K562 (cell line): ENCODE measurements around the gene NVL. TPM values are rescaled to one million over a fixed set of nuclear protein-coding genes. Genes with fewer than 3 reads are reported as not detected.

Experiments
- CTBP1 ChIP-seq: fragments of 450-650 bp; IDR thresholded peaks from 2 replicates; pipeline ENCODE4 v1.6.1; 2016; ENCODE audit warnings: borderline replicate concordance
- HMBOX1 ChIP-seq: sonication (generic); IDR thresholded peaks from 2 replicates; pipeline ENCODE4 v1.6.1; 2016
- MAZ ChIP-seq, 2 experiments: fragments of 450-650 bp in 1 of 2; sonication (generic) in 1 of 2; formaldehyde crosslinking; IDR thresholded peaks in 1 of 2; conservative IDR thresholded peaks in 1 of 2; 2 replicates each; pipeline versions ENCODE4 v1.4.0 to v1.5.0; 2020; ENCODE audit warnings: mild to moderate bottlenecking in 1 of 2, missing genetic modification reagents in 1 of 2
- NRF1 ChIP-seq, 2 experiments: fragments of 450-650 bp; IDR thresholded peaks in 1 of 2; conservative IDR thresholded peaks in 1 of 2; 2 replicates each; pipeline ENCODE4 v1.6.1; 2014; ENCODE audit warnings: mild to moderate bottlenecking in 2 of 2
- PTRF ChIP-seq: fragments of 450-650 bp; IDR thresholded peaks from 2 replicates; pipeline ENCODE4 v1.6.1; 2016; ENCODE audit warnings: mild to moderate bottlenecking, missing genetic modification characterization, missing compliant biosample characterization
- RCOR1 ChIP-seq, 2 experiments: IDR thresholded peaks; 2 replicates each; pipeline ENCODE4 v1.6.1; 2012; ENCODE audit warnings: low read depth in 2 of 2, low read length in 2 of 2, borderline replicate concordance in 1 of 2, improper control_type of control experiment in 1 of 2
- SMARCE1 ChIP-seq: fragments of 450-650 bp; IDR thresholded peaks from 2 replicates; pipeline ENCODE4 v1.7.1; 2016; ENCODE audit warnings: mild to moderate bottlenecking
- SP1 ChIP-seq: sonication (generic); formaldehyde crosslinking; IDR thresholded peaks from 2 replicates; pipeline ENCODE4 v1.8.1; 2022; ENCODE audit warnings: mild to moderate bottlenecking, missing genetic modification reagents
- TCF7L2 ChIP-seq: fragments of 150-350 bp; IDR thresholded peaks from 2 replicates; pipeline ENCODE4 v1.6.1; 2016; ENCODE audit warnings: low read depth, mild to moderate bottlenecking, low read length, moderate library complexity
- TEAD4 ChIP-seq, 2 experiments: sonication (generic) in 1 of 2; formaldehyde crosslinking in 1 of 2; IDR thresholded peaks; 2 replicates each; pipeline versions ENCODE4 v1.6.1 to v1.8.0; 2012 to 2022; ENCODE audit warnings: borderline replicate concordance in 1 of 2, inconsistent platforms in 1 of 2, low read length in 1 of 2, mild to moderate bottlenecking in 1 of 2, missing genetic modification reagents in 1 of 2
- TGIF2 ChIP-seq: sonication (generic); formaldehyde crosslinking; IDR thresholded peaks from 2 replicates; pipeline ENCODE4 v1.8.1; 2022; ENCODE audit warnings: mild to moderate bottlenecking, missing genetic modification reagents, moderate library complexity
- polyA plus RNA-seq, 8 experiments: library from polyadenylated mRNA; depleted of rRNA in 4 of 8; stranded (reverse) in 5 of 8; unstranded in 3 of 8; fragments of >200 nt; fragmentation: Nextera tagmentation in 2 of 8; fragmentation: Illumina TruSeq in 1 of 8; extraction: Ambion mirVana in 2 of 8; extraction: Trizol in 1 of 8; gene quantifications; 2 replicates each; pipeline versions ENCODE4 v1.2.1 to v1.2.3, GENCODE V29; 2011 to 2014; ENCODE audit warnings: inconsistent platforms in 1 of 8, missing spikeins in 1 of 8
- total RNA-seq, 7 experiments: library from RNA; depleted of rRNA in 6 of 7; stranded (reverse); fragments of >200 nt in 6 of 7; fragmentation: Illumina TruSeq in 2 of 7; extraction: Trizol in 2 of 7; gene quantifications; 2 replicates each; pipeline versions ENCODE4 v1.2.1 to v1.2.3, GENCODE V29; 2011 to 2021; ENCODE audit warnings: low replicate concordance in 1 of 7

The NVL gene
- total and polyA plus RNA-seq, 9 of the 15 experiments (the other 6 are each of a cell fraction or from before 2014, with no cell fraction given): 32.5 to 86.6 (median 62.9) TPM

GRCh38 chr1:224213438-224214119 lies 116.4 kb downstream of the NVL start (continued):
- TF ChIP-seq TEAD4 (IDR thresholded peaks at IDR 0.05; ENCODE audit: low read length) (peak; percentile 50; the same call in 1 of the 2 replicates), TEAD4 (CRISPR knock-in tag; IDR thresholded peaks at IDR 0.05; ENCODE audit: borderline replicate concordance) (no peak), TGIF2 (CRISPR knock-in tag) (no peak), RCOR1 (IDR thresholded peaks at IDR 0.05; ENCODE audit: borderline replicate concordance in 1 of 2, low read depth in 2 of 2, low read length in 2 of 2) (peak; percentile 41 to 98; a peak in 3 of 4 replicates), SMARCE1 (peak; percentile 58; the same call in 1 of the 2 replicates), TCF7L2 (no peak), SP1 (peak; percentile 39; the same call in 1 of the 2 replicates), NRF1 (conservative IDR thresholded peaks at IDR 0.05 in 1 of 2, IDR thresholded peaks at IDR 0.05 in 1 of 2) (peak in 1 of 2 experiments; percentile 56; a peak in 2 of 4 replicates), PTRF (tag) (no peak), CTBP1 (peak; percentile 99), MAZ (CRISPR knock-in tag; conservative IDR thresholded peaks at IDR 0.05 in 1 of 2, IDR thresholded peaks at IDR 0.05 in 1 of 2) (0 out of 4 replicates have a peak, but pooled peaks of 1 of the 2 experiments have one; percentile 12), HMBOX1 (peak; percentile 88)
